Sigmoid colon (tissue), 4 donors: ENCODE measurements around the gene CP.

Experiments used
- POLR2AphosphoS5 ChIP-seq, 4 donors: sonication (generic); formaldehyde crosslinking; IDR thresholded peaks; one replicate each; pipeline ENCODE4 v1.6.1; 2017; ENCODE audit warnings: antibody characterized with exemption in 4 of 4
- TF ChIP-seq, protein P1 (sequence below), 4 experiments: fragments of 450-650 bp in 3 of 4; fragments of 200-600 bp in 1 of 4; IDR thresholded peaks; one replicate each; pipeline ENCODE4 v1.5.1; 2016 to 2019; ENCODE audit warnings: antibody characterized with exemption in 4 of 4, mild to moderate bottlenecking in 3 of 4, moderate library complexity in 2 of 4

DNA sequence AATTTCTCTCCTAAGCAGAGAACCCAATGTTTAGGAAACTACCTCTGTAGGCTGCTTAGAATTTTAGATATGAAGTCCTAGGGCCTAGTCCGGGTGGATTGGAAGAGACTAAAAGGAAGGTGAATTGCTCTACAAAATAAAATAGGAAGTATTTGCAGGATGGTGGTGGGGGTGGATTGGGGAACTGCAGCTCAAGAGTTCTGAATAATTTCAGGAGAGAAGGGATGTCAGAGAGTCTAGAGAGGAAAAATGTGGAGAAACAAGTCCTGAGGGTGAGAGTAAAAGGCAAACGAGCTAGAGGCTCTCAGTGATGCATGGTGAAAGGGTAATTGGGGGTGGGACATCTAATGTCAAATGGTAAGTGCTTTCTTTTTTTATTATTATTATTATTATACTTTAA, 10.2 kb upstream of the CP start:
- TF ChIP-seq, protein P1, sequence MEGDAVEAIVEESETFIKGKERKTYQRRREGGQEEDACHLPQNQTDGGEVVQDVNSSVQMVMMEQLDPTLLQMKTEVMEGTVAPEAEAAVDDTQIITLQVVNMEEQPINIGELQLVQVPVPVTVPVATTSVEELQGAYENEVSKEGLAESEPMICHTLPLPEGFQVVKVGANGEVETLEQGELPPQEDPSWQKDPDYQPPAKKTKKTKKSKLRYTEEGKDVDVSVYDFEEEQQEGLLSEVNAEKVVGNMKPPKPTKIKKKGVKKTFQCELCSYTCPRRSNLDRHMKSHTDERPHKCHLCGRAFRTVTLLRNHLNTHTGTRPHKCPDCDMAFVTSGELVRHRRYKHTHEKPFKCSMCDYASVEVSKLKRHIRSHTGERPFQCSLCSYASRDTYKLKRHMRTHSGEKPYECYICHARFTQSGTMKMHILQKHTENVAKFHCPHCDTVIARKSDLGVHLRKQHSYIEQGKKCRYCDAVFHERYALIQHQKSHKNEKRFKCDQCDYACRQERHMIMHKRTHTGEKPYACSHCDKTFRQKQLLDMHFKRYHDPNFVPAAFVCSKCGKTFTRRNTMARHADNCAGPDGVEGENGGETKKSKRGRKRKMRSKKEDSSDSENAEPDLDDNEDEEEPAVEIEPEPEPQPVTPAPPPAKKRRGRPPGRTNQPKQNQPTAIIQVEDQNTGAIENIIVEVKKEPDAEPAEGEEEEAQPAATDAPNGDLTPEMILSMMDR (IDR thresholded peaks at IDR 0.05): no peak
- no peak for TF ChIP-seq POLR2AphosphoS5 (IDR thresholded peaks at IDR 0.05)
